ENCODE results near the gene GMCL1. TPM values are rescaled to one million over a fixed set of nuclear protein-coding genes. Genes with fewer than 3 reads are reported as not detected.

Gene GMCL1, protein sequence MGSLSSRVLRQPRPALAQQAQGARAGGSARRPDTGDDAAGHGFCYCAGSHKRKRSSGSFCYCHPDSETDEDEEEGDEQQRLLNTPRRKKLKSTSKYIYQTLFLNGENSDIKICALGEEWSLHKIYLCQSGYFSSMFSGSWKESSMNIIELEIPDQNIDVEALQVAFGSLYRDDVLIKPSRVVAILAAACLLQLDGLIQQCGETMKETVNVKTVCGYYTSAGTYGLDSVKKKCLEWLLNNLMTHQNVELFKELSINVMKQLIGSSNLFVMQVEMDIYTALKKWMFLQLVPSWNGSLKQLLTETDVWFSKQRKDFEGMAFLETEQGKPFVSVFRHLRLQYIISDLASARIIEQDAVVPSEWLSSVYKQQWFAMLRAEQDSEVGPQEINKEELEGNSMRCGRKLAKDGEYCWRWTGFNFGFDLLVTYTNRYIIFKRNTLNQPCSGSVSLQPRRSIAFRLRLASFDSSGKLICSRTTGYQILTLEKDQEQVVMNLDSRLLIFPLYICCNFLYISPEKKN
- 10 to 100 TPM; 15.1 to 19.8 (median 17.1) TPM for total RNA-seq

DNA sequence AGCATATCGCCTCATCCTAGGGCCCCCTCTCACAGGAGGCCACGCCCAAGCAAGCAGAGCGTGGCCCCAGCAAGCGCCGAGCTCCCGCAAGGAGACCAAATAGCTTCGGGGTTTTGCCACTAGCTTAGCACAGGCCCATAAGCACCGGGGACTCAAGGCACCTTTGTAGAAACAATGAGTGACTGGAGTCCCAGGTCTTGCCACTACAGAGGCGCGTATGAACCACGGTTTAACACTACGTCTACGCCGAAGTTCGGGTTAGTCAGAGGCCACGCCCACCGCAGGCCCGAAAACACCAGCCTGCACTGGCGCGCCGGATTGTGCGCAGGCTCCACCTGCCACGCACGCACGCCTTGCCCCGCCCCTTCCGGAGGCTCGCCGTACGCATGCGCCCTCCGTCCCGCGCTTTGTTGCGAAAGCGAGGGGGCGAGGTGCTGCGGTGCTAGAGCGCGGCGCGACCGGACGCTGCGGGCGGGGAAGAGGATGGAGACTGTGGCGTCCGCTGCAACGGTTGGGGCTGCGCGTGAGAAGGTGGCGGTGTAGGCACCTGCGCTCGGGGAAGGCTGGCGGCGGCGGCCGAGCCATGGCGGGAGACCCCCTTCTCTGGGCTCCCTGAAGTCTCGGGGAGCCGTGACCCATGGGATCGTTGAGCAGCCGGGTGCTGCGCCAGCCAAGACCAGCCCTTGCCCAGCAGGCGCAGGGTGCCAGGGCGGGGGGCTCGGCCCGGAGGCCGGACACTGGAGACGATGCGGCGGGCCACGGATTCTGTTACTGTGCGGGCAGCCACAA lies at the start of gene GMCL1:
GMCL1 (plus strand) TSS at position 405 of the 789 bp plus-strand sequence; CDS start at position 638, 233 bp downstream.
- H3K27ac ChIP-seq: peak within 1 kb of the TSS; percentile 70 to 96 (median 94)
- DNase-seq: peak; percentile 97
- TF ChIP-seq, protein P1, sequence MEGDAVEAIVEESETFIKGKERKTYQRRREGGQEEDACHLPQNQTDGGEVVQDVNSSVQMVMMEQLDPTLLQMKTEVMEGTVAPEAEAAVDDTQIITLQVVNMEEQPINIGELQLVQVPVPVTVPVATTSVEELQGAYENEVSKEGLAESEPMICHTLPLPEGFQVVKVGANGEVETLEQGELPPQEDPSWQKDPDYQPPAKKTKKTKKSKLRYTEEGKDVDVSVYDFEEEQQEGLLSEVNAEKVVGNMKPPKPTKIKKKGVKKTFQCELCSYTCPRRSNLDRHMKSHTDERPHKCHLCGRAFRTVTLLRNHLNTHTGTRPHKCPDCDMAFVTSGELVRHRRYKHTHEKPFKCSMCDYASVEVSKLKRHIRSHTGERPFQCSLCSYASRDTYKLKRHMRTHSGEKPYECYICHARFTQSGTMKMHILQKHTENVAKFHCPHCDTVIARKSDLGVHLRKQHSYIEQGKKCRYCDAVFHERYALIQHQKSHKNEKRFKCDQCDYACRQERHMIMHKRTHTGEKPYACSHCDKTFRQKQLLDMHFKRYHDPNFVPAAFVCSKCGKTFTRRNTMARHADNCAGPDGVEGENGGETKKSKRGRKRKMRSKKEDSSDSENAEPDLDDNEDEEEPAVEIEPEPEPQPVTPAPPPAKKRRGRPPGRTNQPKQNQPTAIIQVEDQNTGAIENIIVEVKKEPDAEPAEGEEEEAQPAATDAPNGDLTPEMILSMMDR (IDR thresholded peaks at IDR 0.05): no peak
- peak; percentile 3 to 96 for TF ChIP-seq POLR2A (IDR thresholded peaks at IDR 0.05)
- peaks cover 14 to 24% of the 10 kb centered on the region in 2 donors for H3K4me1 ChIP-seq
- H3K9me3 ChIP-seq: no peaks in the 10 kb centered on the region
- WGBS, 2 donors: 0 to 1% methylated on average over 25 to 29 of the region's 74 CpGs
- H3K36me3 ChIP-seq: no peaks in the 10 kb centered on the region
- peak within 1 kb of the TSS; percentile 62 to 85 (median 71) for H3K4me3 ChIP-seq (replicated peaks in 1 of 3)
- intact Hi-C loops (cut with DNase I): no loop called here
- no peaks in the 10 kb centered on the region for H3K27me3 ChIP-seq

DNA sequence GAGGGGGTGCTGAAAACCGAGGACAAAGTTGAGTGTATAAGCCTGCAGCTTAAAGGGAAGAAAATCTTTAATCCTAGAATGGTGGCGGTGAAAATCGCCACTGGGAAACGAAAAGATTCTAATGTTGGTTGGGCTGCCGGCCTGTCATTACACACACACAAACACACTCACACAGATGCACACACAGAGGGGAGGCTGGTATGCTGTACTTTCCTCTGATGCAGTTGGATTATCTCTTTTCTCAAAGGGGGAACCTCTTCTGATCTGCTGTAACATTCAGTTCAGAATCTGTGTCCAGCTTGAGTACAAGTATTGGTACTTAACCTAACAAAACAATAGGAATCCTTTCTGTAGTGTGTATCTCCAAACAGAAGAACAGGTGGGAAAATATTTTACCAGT lies 48.5 kb upstream of the GMCL1 start:
- intact Hi-C loops (cut with DNase I): no loop called here
- H3K36me3 ChIP-seq: no peaks in the 10 kb centered on the region
- WGBS, 2 donors: 74 to 79% methylated on average over 5 of the region's 5 CpGs
- no peaks in the 10 kb centered on the region for H3K27me3 ChIP-seq
- TF ChIP-seq POLR2A (IDR thresholded peaks at IDR 0.05): no peak
- TF ChIP-seq, protein P1 (IDR thresholded peaks at IDR 0.05): no peak
- no peak overlapping the region for H3K4me3 ChIP-seq (replicated peaks in 1 of 3)
- DNase-seq: no peak
- peaks cover 20 to 32% of the 10 kb centered on the region in 2 donors for H3K4me1 ChIP-seq
- peak overlapping the region; percentile 25 to 73 (median 33) for H3K27ac ChIP-seq
- no peaks in the 10 kb centered on the region for H3K9me3 ChIP-seq

GRCh38 chr2:69781321-69782248 lies 47.9 kb upstream of the GMCL1 start:
- Histone ChIP-seq H3K9me3 (no peaks in the 10 kb centered on the region), H3K27ac (peak overlapping the region; percentile 25 to 75 (median 73)), H3K4me3 (replicated peaks in 1 of 3) (no peak overlapping the region), H3K36me3 (no peaks in the 10 kb centered on the region), H3K4me1 (peaks cover 20 to 32% of the 10 kb centered on the region in 2 donors), H3K27me3 (no peaks in the 10 kb centered on the region)
- intact Hi-C loops (cut with DNase I): no loop called here
- TF ChIP-seq POLR2A (IDR thresholded peaks at IDR 0.05): no peak
- TF ChIP-seq, protein P1 (IDR thresholded peaks at IDR 0.05): no peak
- DNase-seq: peak; percentile 62 to 63
- 38 to 41% methylated on average over 5 of the region's 5 CpGs for WGBS, 2 donors

GRCh38 chr2:69784228-69784627 lies 45.2 kb upstream of the GMCL1 start:
- no peaks in the 10 kb centered on the region for H3K27me3 ChIP-seq
- H3K4me3 ChIP-seq (replicated peaks in 1 of 3): no peak overlapping the region
- H3K36me3 ChIP-seq: no peaks in the 10 kb centered on the region
- no peak overlapping the region for H3K27ac ChIP-seq
- H3K4me1 ChIP-seq: peaks cover 20 to 34% of the 10 kb centered on the region in 2 donors
- WGBS, 2 donors: 95 to 98% methylated on average over 5 of the region's 5 CpGs
- DNase-seq: no peak
- TF ChIP-seq POLR2A (IDR thresholded peaks at IDR 0.05): no peak
- H3K9me3 ChIP-seq: no peaks in the 10 kb centered on the region
- intact Hi-C loops (cut with DNase I): no loop called here

DNA sequence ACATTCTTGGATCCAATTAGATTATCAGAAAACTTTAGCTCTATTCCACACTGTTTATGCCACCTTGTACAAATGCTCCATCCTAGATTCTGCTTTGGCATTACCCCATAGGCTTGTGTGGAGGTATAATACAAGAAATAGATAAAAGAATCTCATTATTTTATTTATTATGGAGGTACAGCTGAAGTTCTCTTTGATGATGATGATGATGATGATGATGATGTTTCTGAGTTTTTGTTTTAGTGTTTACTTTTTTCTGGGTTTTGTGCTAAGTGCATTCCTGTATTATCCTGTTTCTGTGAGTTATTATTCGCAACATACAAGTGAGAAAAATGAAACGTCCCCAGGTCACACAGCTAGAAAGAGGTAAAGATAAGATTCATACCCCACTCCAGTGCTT lies 44.1 kb upstream of the GMCL1 start:
- Histone ChIP-seq H3K27ac (no peak overlapping the region), H3K4me1 (peaks cover 25 to 36% of the 10 kb centered on the region in 2 donors), H3K9me3 (no peaks in the 10 kb centered on the region), H3K4me3 (replicated peaks in 1 of 3) (no peak overlapping the region), H3K36me3 (no peaks in the 10 kb centered on the region), H3K27me3 (no peaks in the 10 kb centered on the region)
- intact Hi-C loops (cut with DNase I): no loop called here
- 95 to 96% methylated on average over 2 of the region's 2 CpGs for WGBS, 2 donors
- no peak for DNase-seq
- TF ChIP-seq, protein P1 (IDR thresholded peaks at IDR 0.05): no peak
- no peak for TF ChIP-seq POLR2A (IDR thresholded peaks at IDR 0.05)
